HFF-Myc (cell line): Measurements from ENCODE around the gene FNDC5.

ENCODE experiments used
- DNase-seq: peaks from one replicate; pipeline ENCODE4 v3.0.0-alpha.2; 2011; ENCODE audit warnings: low read depth; ENCODE audit errors: extremely low read depth
- H3K4me3 ChIP-seq: replicated peaks from 2 replicates; pipeline ENCODE4 v1.5.1; 2011; ENCODE audit warnings: low read depth, mild to moderate bottlenecking, control low read depth, low read length
- TF ChIP-seq, protein P1 (sequence below): IDR thresholded peaks from 2 replicates; pipeline ENCODE4 v1.5.1; 2012; ENCODE audit warnings: mild to moderate bottlenecking, low read depth, low read length, control low read depth; ENCODE audit errors: missing control alignments

The FNDC5 gene

DNA sequence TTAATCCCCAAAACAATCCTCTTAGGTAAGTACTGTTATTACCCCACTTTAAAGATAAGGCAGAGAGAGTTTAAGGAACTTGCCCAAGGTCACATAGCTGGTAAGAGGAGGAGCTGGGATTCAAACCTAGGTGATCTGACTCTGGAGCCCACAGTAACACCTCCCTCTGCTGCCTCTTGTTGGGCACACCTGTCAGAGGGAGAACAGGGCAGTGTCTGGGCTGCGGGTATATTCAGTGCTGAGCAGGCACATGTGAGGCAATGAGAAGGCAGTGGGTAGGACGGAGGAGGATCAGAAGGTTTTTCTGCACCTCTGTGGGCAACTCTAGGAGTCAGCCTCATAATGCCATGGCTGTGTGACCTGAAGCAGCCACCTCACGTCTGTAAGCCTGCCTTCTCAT lies 17.4 kb upstream of the FNDC5 start:
- TF ChIP-seq, protein P1, sequence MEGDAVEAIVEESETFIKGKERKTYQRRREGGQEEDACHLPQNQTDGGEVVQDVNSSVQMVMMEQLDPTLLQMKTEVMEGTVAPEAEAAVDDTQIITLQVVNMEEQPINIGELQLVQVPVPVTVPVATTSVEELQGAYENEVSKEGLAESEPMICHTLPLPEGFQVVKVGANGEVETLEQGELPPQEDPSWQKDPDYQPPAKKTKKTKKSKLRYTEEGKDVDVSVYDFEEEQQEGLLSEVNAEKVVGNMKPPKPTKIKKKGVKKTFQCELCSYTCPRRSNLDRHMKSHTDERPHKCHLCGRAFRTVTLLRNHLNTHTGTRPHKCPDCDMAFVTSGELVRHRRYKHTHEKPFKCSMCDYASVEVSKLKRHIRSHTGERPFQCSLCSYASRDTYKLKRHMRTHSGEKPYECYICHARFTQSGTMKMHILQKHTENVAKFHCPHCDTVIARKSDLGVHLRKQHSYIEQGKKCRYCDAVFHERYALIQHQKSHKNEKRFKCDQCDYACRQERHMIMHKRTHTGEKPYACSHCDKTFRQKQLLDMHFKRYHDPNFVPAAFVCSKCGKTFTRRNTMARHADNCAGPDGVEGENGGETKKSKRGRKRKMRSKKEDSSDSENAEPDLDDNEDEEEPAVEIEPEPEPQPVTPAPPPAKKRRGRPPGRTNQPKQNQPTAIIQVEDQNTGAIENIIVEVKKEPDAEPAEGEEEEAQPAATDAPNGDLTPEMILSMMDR = no peak
- H3K4me3 ChIP-seq = no peak overlapping the region
- no peak for DNase-seq

DNA sequence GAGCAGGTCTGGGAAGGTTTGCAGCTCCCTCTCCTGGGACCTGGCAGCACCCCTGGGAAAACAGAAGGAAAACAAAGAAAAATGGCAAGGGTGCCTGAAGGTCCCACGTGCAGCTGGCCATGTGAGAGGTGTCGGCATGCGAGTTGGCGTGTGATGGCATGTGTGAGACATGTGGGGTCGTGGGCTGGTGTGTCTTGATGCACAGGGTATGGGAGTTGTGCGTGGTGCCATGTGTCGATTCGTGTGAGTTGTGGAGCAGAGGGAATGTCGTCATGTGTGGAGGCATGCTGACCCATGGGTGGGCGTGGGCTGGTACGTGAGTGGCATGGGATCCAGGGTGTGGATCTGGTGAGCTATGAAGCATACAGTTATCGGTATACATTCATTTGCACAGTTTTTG lies 16.9 kb upstream of the FNDC5 start:
- TF ChIP-seq, protein P1 = no peak
- H3K4me3 ChIP-seq = no peak overlapping the region
- DNase-seq = no peak

DNA sequence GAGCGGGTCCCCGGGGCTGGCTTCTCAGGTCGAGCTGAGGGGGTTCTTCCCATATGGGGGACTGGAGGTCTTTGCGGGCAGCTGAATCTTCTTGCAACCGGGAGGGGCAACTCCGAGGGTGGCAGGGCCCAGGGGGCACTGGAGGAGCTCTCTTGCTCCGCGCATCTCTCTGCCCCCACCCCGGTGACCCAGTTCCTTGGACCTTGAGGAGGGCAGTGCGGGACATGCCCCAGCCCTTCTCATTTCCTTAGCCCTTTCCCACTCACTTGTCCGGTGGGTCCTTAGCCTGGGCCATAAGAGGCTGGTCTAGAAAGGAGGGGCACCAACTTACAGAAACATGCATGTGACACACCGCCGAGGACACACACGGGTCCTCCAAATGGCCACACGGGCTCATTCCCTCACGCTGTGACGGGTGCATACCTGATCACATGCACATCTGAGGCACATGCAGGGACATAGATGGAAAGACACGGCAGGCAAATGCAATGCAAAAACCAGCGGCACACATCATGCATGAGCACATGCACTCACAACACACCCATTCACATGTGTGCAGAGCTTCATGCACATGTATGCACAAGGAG lies 16.2 kb upstream of the FNDC5 start:
- TF ChIP-seq, protein P1 = no peak
- no peak for DNase-seq
- no peak overlapping the region for H3K4me3 ChIP-seq

DNA sequence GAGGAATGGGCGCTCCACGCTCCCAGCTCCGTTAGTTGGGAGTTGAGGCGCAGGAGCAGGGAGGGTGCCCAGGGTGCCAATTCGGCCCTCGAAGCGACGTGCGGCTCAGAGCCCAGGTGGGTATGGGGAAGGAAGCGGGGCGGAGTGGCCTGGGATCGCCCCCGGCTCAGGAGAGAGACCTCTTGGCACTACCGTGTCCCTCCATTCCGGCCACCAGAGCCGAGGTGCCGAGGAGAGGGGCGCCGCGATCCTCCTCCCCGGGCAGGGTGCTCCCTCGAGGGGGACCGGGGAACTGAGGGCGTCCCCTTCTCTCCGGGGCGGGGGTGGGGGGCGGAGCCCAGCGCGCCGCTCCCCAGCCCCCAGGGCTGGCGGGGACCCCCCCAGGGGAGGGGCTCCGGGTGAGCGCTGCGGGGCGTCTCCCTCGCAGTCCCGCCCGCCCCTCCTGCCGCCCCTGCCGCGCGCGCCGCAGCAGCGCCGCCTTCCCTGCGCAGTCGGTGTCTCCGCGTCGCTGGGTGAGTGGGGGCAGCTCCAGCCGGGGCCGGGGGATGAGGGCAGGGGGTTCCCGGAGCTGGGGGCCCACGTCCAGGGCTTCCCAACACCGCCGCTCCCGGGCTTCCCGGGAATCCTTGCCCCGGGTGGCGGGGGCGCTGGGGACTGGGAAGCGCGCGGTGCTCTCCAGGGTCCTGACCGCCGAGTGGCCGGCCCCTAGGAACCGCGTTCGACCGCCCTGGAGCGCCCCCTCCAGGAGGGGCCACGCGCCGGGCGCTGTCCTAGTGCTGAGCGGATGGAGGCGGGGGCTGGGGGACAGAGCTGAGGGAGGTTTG lies 15.5 kb upstream of the FNDC5 start, which contains the start of gene HPCA:
TSS of gene HPCA (plus strand) at position 488 of the 824 bp plus-strand sequence. CDS start 2,408 bp downstream, outside the sequence.
- H3K4me3 ChIP-seq = no peak within 1 kb of the TSS
- TF ChIP-seq, protein P1 = peak; percentile 80
- no peak for DNase-seq

DNA sequence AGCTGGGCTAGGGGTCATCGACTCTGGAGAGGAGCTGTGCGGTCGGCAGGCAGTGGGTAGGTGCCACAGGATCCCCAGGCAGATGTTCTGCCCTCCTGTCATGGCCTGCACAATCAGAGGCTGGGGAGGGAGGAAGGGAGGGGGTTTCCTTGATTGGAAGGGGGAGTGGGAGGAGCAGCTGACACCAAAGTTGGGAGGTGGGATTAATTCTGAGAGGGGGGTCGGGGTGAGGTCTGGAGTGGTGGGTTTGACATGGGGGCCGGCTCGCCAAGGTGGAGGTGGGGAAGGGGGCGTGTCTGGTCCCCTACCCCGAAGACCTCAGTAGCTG lies 14.9 kb upstream of the FNDC5 start:
- no peak for DNase-seq
- no peak overlapping the region for H3K4me3 ChIP-seq
- TF ChIP-seq, protein P1 = no peak

DNA sequence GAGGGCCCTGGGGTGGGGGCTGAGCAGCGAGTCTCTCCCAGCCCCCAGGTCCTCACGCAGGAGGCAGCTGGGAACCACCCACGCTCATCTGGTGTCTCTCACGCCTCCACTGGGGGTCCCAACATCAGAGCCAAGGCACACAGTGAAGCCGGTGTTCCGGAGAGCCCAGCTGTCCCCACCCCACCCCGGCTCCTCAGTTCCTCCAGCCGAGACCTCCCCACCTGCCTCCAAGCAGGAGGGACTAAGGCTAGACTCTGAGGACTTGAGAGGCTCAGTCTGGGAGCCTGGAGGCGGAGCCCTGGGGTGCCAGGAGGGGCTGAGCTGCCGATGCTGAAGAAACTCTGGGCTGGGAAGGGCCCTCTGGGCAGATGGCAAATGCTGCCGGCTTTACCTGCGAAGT lies 14.0 kb upstream of the FNDC5 start:
- no peak for DNase-seq
- H3K4me3 ChIP-seq = no peak overlapping the region
- TF ChIP-seq, protein P1 = no peak
